Effector memory CD8-positive, alpha-beta T cell (primary cell): ENCODE measurements around the gene ZNF850.
A peak's percentile ranks its signal among the peaks of the same experiment; 100 is the strongest.
"Not testable (repeated sequence)": the region's sequence is repeated elsewhere in the genome, so short reads cannot be mapped to it uniquely, and the experiment has no call there.

Experiments used
- ATAC-seq: fragments of 150-1000 bp; cut with Tn5 transposase; replicated peaks from 2 replicates; pipeline ENCODE4 v1.10.0; 2021; ENCODE audit warnings: mild to moderate bottlenecking, moderate library complexity
- DNase-seq, 3 experiments: peaks; one replicate each; pipeline ENCODE4 v3.0.0; 2021
- H3K27ac Mint-ChIP-seq, 2 donors: one replicate each; pipeline ENCODE4 v1.8.0; 2022; ENCODE audit warnings: mild to moderate bottlenecking in 2 of 2, mixed read lengths in 2 of 2, moderate library complexity in 2 of 2
- H3K27me3 Mint-ChIP-seq, 2 donors: one replicate each; pipeline ENCODE4 v1.8.0; 2022; ENCODE audit warnings: mixed read lengths in 2 of 2
- H3K36me3 Mint-ChIP-seq: one replicate; pipeline ENCODE4 v1.8.0; 2022; ENCODE audit warnings: mild to moderate bottlenecking, moderate library complexity, mixed read lengths; ENCODE audit not compliant: insufficient read depth
- H3K4me1 Mint-ChIP-seq, 2 donors: one replicate each; pipeline ENCODE4 v1.8.0; 2022; ENCODE audit warnings: low read depth in 2 of 2, mixed read lengths in 2 of 2
- H3K4me3 Mint-ChIP-seq, 2 donors: one replicate each; pipeline ENCODE4 v1.8.0; 2022; ENCODE audit warnings: mild to moderate bottlenecking in 2 of 2, mixed read lengths in 2 of 2, moderate library complexity in 2 of 2
- H3K9me3 Mint-ChIP-seq, 2 donors: one replicate each; pipeline ENCODE4 v1.8.0; 2022; ENCODE audit warnings: mixed read lengths in 2 of 2

Gene ZNF850

DNA sequence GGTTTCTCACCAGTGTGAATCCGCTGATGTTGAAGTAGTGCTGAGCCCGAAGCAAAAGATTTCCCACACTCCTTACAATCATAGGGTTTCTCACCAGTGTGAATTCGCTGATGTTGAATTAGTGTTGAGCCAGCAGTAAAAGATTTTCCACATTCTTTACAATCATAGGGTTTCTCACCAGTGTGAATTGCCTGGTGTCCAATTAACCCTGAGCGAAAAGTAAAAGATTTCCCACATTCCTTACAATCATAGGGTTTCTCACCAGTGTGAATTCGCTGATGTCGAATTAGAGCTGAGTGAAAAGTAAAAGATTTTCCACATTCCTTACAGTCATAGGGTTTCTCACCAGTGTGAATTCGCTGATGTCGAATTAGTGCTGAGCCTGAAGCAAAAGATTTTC is 23.0 kb downstream of the ZNF850 start:
- H3K4me3 Mint-ChIP-seq, H3K27me3 Mint-ChIP-seq, ATAC-seq, H3K4me1 Mint-ChIP-seq, H3K36me3 Mint-ChIP-seq, DNase-seq, H3K27ac Mint-ChIP-seq: not testable (repeated sequence)
- peaks cover 9 to 16% of the 10 kb centered on the region in 2 donors for H3K9me3 Mint-ChIP-seq

DNA sequence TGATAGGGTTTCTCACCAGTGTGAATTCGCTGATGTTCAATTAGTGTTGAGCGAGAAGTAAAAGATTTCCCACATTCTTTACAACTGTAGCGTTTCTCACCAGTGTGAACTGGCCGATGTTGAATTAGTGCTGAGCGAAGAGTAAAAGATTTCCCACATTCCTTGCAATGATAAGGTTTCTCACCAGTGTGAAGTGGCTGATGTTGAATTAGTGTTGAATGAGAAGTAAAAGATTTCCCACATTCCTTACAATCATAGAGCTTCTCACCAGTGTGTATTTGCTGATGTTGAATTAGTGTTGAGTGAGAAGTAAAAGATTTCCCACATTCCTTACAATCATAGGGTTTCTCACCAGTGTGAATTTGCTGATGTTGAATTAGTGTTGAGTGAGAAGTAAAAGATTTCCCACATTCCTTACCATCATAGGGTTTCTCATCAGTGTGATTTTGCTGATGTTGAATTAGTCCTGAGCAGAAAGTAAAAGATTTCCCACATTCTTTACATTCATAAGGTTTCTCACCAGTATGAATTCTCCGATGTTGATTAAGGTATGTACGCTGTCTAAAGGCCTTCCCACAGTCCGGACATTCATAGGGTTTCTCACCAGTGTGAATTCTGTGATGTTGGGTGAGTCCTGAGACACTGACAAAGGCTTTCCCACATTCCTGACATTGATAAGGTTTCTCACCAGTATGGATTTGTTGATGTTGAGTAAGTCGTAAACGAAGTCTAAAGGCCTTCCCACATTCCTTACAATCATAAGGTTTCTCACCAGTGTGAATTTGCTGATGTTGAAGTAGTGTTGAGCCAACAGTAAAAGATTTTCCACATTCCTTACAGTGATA is 24.0 kb downstream of the ZNF850 start:
- DNase-seq (no peak), ATAC-seq (no peak)
- Mint-ChIP-seq H3K9me3 (peaks cover 9 to 11% of the 10 kb centered on the region in 2 donors), H3K4me1 (no peaks in the 10 kb centered on the region), H3K27me3 (no peaks in the 10 kb centered on the region), H3K27ac (no peak overlapping the region), H3K36me3 (peaks cover 9% of the 10 kb centered on the region), H3K4me3 (no peak overlapping the region)

DNA sequence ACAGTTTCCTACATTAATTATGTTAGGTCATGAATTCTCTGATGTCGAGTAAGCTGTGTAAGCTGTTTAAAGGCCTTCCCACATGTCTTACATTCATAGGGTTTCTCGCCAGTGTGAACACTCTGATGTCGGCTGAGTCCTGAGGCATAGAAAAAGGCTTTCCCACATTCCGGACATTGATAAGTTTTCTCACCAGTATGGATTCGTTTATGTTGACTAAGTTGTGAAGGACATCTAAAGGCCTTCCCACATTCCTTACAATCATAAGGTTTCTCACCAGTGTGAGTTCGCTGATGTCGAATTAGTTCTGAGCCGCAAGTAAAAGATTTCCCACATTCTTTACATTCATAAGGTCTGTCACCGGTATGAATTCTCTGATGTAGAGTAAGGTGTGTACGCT is 24.9 kb downstream of the ZNF850 start:
- Mint-ChIP-seq H3K4me3 (no peak overlapping the region), H3K9me3 (peaks cover 8 to 9% of the 10 kb centered on the region in 2 donors), H3K4me1 (no peaks in the 10 kb centered on the region), H3K27ac (no peak overlapping the region), H3K27me3 (no peaks in the 10 kb centered on the region), H3K36me3 (peaks cover 9% of the 10 kb centered on the region)
- no peak for ATAC-seq
- no peak for DNase-seq

DNA sequence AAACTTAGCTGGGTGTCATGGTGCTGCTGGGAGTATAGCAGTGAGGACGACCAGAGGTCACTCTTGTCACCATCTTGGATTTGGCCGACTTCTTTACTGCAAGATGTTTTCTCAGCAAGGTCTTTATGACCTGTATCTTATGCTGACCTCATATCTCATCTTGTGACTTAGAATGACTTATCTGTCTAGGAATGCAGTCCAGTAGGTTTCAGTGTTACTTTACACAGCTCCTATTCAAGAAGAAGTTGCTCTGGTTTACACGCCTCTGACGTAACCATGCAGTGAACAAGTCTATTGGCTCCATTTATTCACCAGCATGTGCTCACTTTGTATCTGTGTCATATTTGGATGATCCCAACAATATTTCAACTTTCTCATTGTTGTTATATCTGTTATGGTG is 26.7 kb downstream of the ZNF850 start:
- Mint-ChIP-seq H3K27ac (no peak overlapping the region), H3K9me3 (peaks cover 0 to 4% of the 10 kb centered on the region in 2 donors), H3K4me3 (no peak overlapping the region), H3K4me1 (no peaks in the 10 kb centered on the region), H3K27me3 (no peaks in the 10 kb centered on the region), H3K36me3 (peaks cover 9% of the 10 kb centered on the region)
- DNase-seq = no peak
- no peak for ATAC-seq

DNA sequence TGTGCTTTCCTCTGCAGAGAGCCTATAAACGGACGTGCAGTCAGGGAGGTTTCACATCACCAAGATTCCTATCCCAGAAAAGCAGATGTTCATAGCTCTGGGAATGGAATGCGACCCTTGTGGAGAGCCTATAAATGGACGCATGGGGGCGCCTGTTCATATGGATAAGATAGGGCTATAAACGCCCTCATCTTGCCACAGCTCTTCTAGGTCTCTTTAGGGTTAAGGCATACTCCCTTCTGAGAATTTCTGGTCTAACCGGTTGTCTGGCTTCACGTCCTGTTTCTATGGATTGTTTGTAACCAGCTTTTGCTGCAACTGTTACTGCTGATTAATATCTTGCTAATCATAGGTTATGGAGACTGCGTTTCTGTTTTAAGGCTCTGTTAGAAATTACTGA is 36.4 kb downstream of the ZNF850 start:
- peaks cover 15 to 45% of the 10 kb centered on the region in 2 donors for H3K9me3 Mint-ChIP-seq
- H3K27me3 Mint-ChIP-seq, H3K4me1 Mint-ChIP-seq, H3K27ac Mint-ChIP-seq, ATAC-seq, H3K36me3 Mint-ChIP-seq, DNase-seq, H3K4me3 Mint-ChIP-seq: not testable (repeated sequence)

DNA sequence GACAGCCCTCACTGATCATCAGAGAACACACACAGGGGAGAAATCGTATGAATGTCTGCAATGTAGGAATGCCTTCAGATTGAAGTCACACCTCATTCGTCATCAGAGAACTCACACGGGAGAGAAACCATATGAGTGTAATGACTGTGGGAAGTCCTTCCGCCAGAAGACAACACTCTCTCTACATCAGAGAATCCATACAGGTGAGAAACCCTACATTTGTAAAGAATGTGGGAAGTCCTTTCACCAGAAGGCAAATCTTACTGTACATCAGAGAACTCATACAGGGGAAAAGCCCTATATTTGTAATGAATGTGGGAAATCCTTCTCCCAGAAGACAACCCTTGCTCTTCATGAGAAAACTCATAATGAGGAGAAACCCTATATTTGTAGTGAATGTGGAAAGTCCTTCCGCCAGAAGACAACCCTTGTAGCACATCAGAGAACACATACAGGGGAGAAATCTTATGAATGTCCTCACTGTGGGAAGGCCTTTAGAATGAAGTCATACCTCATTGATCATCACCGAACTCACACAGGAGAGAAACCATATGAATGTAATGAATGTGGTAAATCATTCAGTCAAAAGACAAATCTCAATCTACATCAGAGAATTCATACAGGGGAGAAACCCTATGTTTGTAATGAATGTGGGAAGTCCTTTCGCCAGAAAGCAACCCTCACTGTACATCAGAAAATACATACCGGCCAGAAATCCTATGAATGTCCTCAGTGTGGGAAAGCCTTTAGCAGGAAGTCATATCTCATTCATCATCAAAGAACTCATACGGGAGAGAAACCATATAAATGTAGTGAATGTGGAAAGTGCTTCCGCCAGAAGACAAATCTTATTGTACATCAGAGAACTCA is 52.7 kb downstream of the ZNF850 start:
- Mint-ChIP-seq H3K27ac (no peak overlapping the region), H3K9me3 (peaks cover 10 to 37% of the 10 kb centered on the region in 2 donors), H3K4me3 (no peak overlapping the region), H3K4me1 (no peaks in the 10 kb centered on the region), H3K36me3 (peaks cover 49% of the 10 kb centered on the region), H3K27me3 (no peaks in the 10 kb centered on the region)
- no peak for DNase-seq
- no peak for ATAC-seq

DNA sequence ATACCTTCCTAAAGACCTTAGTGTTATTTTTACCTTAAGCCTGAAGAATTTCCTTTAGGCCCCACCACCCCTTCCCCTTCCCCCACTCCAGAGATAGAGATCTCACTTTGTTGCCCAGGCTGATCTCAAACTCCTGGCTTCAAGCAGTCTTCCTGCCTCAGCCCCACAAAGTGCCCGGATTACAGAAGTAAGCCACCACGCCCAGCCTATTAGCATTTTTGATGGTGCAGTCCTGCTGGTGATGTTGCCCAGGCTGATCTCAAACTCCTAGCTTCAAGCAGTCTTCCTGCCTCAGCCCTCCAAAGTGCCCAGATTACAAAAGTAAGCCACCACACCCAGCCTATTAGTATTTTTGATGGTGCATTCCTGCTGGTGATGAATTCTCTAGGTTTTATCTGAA is 63.2 kb downstream of the ZNF850 start:
- H3K36me3 Mint-ChIP-seq = peaks cover 45% of the 10 kb centered on the region
- H3K27me3 Mint-ChIP-seq = no peaks in the 10 kb centered on the region
- H3K4me3 Mint-ChIP-seq = no peak overlapping the region
- peaks cover 0 to 4% of the 10 kb centered on the region in 2 donors for H3K4me1 Mint-ChIP-seq
- DNase-seq (no peak), ATAC-seq (no peak)
- peaks cover 10 to 17% of the 10 kb centered on the region in 2 donors for H3K9me3 Mint-ChIP-seq
- no peak overlapping the region for H3K27ac Mint-ChIP-seq

DNA sequence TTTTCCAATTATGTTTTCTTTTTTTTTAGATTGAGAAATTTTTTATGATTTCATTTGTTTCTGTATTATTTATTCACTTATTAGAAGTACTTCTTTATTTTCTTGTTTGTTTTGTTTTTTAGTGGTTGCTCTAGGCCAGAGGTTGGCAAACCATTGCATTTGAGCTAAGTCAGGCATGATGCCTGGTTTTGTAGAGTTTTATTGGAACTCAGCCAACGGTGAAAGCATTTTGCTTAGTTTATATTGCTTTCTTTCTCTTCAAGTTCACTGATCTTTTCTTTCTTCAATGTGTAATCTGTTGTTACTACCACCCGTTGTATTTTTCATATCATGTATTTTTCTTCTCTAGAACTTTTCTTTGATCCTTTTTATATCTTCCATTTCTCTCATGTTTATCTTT is 65.5 kb downstream of the ZNF850 start:
- Mint-ChIP-seq H3K27me3 (no peaks in the 10 kb centered on the region), H3K4me1 (peaks cover 0 to 4% of the 10 kb centered on the region in 2 donors), H3K36me3 (peaks cover 22% of the 10 kb centered on the region), H3K9me3 (peaks cover 7% of the 10 kb centered on the region in 2 donors), H3K4me3 (no peak overlapping the region), H3K27ac (no peak overlapping the region)
- ATAC-seq (no peak), DNase-seq (no peak)

DNA sequence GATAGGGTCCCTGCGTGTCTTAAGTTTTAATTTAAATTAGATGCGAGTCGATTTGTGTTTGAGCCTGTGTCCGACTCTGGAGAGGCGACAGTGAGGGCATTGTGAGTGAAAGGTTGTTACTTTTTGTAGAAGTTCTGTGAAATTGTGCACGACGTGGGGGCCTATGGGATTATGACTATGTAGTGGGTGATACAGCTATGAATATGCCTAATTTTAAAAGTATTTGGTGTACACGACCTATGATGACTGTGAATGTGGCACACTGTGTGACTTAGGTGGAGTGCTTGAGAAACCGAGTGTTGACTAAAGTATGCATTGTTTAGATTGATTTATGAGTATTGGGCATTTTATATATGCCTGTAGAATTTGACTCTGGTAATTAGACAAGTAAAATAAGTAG is 84.5 kb downstream of the ZNF850 start:
- peaks cover 26 to 28% of the 10 kb centered on the region in 2 donors for H3K4me1 Mint-ChIP-seq
- no peak for ATAC-seq
- H3K27me3 Mint-ChIP-seq = no peaks in the 10 kb centered on the region
- peak overlapping the region; percentile 99 for H3K4me3 Mint-ChIP-seq
- peaks cover 44% of the 10 kb centered on the region for H3K36me3 Mint-ChIP-seq
- H3K27ac Mint-ChIP-seq = peak overlapping the region; percentile 99
- DNase-seq = no peak
- peaks cover 1 to 6% of the 10 kb centered on the region in 2 donors for H3K9me3 Mint-ChIP-seq

DNA sequence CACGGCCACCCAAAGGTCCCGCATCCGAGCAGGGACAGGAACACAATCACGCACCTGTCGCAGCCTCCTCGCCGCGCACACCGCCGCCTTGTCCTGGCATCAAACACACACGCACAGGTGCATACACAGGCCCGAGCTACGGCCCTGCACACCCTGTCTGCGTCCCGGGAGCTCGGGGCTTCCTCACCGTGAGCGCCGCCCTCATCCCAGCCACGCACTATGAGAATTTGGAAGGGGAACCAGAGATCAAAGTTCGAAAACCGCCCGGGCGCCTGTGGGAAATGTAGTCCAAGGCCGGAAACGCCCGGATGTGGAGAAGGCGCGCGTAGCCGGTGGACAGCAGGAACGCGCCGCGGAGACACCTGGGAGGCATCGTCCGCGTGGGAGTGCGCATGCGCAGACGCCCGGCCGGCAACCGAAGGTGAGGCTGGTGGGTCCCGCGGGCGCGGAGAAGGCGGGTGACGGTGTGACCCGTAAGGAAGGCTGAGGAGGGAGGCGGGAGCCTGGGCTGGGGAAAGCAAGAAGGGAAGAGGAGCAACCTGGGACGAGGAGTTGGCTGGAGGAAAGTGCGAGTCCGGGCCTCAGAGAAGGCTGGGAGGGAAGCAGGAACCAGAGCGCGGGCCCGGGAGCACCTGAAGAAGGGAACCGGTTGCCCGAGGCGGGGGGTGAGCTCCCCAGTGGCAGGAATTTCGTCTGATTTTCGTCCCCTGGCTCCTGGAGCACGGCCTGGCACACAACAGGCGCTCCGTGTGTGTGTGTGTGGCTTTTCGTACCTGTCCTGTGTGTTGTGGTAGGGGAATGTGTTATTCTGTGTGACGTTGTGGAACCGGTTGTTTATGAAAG is 85.2 kb downstream of the ZNF850 start, which contains the start of gene ZNF567:
Gene ZNF567 (plus strand): TSS at position 399 of the 843 bp plus-strand sequence. CDS start 7,256 bp downstream, outside the sequence.
- Mint-ChIP-seq H3K9me3 (peaks cover 1 to 6% of the 10 kb centered on the region in 2 donors), H3K4me1 (peaks cover 26 to 28% of the 10 kb centered on the region in 2 donors), H3K36me3 (peaks cover 45% of the 10 kb centered on the region), H3K27me3 (no peaks in the 10 kb centered on the region), H3K4me3 (peak within 1 kb of the TSS; percentile 99), H3K27ac (peak within 1 kb of the TSS; percentile 99)
- ATAC-seq (peak; percentile 94), DNase-seq (peak; percentile 93)

DNA sequence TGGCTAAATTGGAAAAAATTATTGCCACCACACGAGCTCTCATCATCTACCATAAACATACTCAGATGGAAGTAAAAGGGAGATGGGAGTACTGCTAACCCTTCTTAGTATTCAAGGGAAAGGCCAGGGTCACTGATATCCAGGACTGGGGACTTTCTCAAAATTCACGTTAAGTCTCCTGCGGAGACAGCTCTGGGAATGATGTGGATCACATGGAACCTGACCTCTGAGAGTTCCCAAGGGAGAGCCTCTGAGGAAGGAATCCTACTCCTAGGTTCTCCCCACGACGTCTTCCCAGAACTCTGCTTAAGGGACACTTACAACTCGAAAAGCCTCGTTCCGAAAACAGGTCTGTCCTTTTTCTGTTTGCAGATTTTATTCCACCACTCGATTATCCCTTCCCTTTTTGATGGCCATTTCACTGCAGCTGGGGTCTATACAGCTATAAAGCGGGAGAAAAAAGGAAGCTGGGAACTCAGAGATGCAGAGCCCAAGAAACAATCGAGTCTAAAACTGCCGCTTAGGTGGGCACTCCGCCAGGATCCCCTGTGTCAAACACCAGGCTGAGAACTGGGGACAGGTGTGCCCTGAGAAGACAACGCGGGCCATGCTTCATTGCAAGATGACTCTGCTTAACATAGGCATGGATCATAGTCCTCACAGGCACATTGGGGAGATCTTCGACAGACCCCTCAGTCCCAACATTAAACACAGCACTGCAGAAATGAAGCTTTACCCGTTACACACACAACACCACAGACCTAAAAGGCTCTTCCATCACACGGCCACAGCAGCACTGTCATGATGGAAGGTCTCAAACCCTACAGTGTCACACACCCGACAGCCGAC is 86.0 kb downstream of the ZNF850 start:
- peaks cover 36% of the 10 kb centered on the region for H3K36me3 Mint-ChIP-seq

DNA sequence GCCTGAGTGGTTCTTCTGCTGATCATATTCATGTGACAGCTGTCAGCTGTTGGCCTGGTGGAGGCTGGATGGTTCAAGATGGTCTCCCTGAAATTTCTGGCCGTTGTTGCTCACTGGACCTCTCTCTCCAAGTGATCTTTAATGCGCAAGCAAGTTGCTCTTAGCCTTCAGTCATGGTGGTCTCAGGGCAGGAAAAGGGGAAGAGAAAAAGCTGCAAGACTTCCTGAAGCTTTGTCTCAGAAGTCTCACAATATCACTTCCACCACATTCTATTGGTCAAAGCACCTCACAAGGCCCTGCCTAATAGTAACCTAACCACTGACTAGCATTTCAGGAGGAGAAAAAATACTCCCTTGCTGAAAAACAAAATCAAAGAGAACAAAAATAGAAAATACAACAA is 86.8 kb downstream of the ZNF850 start:
- Mint-ChIP-seq H3K9me3 (peaks cover 1 to 6% of the 10 kb centered on the region in 2 donors), H3K4me3 (peak overlapping the region; percentile 99), H3K36me3 (peaks cover 36% of the 10 kb centered on the region), H3K4me1 (peaks cover 26 to 28% of the 10 kb centered on the region in 2 donors), H3K27ac (peak overlapping the region in 1 of 2 donors; percentile 99), H3K27me3 (no peaks in the 10 kb centered on the region)
- ATAC-seq = no peak
- DNase-seq = no peak

More for the DNA sequence above, 86.0 kb downstream of the ZNF850 start:
- Mint-ChIP-seq H3K27ac (peak overlapping the region; percentile 99), H3K4me3 (peak overlapping the region; percentile 99), H3K4me1 (peaks cover 26 to 28% of the 10 kb centered on the region in 2 donors), H3K9me3 (peaks cover 1 to 6% of the 10 kb centered on the region in 2 donors), H3K27me3 (no peaks in the 10 kb centered on the region)
- ATAC-seq = no peak
- DNase-seq = no peak
